ENCODE results near the gene TTC28.

TTC28 gene

DNA sequence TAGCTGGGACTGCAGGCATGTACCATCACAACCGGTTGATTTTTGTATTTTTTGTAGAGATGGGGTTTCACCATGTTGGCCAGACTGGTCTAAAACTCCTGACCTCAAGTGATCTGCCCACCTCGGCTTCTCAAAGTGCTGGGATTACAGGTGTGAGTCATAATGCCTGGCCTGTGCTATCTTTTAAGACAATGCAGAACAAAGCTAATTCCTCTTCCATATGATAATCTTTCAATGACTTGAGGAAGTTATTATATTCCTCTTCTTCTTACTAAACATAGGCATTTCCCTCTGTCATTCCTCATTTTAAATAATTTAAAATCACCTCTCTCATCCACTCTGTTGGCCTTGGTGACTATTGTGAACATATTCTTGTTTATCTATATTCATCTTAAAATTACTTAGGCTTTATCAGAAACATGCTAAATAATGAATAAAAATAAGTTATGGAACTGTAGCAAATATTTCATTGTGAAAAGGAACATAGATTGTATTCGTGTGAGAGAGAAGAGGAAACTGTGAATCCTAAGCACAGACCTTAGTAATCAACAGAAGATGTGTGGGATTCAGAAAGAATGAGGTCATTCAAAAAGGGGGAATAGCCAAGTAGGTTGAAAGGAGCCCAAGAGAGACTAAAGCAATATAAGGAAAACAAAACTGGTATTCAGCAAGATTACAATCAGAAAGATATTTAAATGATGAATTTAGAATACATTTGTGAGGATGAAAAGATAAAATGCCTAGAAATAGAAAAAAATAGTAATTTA is 269.4 kb downstream of the TTC28 start:
- H3K27me3 ChIP-seq (ENCODE audit: insufficient read depth, low read length, poor library complexity, severe bottlenecking) = no peaks in the 10 kb centered on the region
- H3K4me3 ChIP-seq (ENCODE audit: low read length, poor library complexity, severe bottlenecking) = no peak overlapping the region
- peaks cover 62% of the 10 kb centered on the region for H4K20me1 ChIP-seq (ENCODE audit: insufficient read depth, low read length, poor library complexity, severe bottlenecking)
- H3K36me3 ChIP-seq (ENCODE audit: insufficient read depth, low read length) = peaks cover 27% of the 10 kb centered on the region; the same call in 1 of the 2 replicates
- peaks cover 38% of the 10 kb centered on the region for H3K4me1 ChIP-seq (ENCODE audit: insufficient read depth, low read length, poor library complexity, severe bottlenecking)
- peaks cover 99% of the 10 kb centered on the region for H3K79me2 ChIP-seq (ENCODE audit: insufficient read depth, low read length)
- no peaks in the 10 kb centered on the region for H3K9me3 ChIP-seq (ENCODE audit: insufficient read depth, low read depth, low read length)
- no peaks in the 10 kb centered on the region for H3F3A ChIP-seq (ENCODE audit: low read depth)
- H3K9ac ChIP-seq (ENCODE audit: low read depth, low read length, poor library complexity, severe bottlenecking) = no peak overlapping the region
- TF ChIP-seq, protein P1, sequence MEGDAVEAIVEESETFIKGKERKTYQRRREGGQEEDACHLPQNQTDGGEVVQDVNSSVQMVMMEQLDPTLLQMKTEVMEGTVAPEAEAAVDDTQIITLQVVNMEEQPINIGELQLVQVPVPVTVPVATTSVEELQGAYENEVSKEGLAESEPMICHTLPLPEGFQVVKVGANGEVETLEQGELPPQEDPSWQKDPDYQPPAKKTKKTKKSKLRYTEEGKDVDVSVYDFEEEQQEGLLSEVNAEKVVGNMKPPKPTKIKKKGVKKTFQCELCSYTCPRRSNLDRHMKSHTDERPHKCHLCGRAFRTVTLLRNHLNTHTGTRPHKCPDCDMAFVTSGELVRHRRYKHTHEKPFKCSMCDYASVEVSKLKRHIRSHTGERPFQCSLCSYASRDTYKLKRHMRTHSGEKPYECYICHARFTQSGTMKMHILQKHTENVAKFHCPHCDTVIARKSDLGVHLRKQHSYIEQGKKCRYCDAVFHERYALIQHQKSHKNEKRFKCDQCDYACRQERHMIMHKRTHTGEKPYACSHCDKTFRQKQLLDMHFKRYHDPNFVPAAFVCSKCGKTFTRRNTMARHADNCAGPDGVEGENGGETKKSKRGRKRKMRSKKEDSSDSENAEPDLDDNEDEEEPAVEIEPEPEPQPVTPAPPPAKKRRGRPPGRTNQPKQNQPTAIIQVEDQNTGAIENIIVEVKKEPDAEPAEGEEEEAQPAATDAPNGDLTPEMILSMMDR (conservative IDR thresholded peaks at IDR 0.05; ENCODE audit: low read length) = no peak
- no peak for TF ChIP-seq EZH2phosphoT487 (IDR thresholded peaks at IDR 0.05; ENCODE audit: borderline replicate concordance)
- no peaks in the 10 kb centered on the region for H3K9me2 ChIP-seq (replicated peaks; ENCODE audit: low read depth, low read length)
- no peak overlapping the region for H2AFZ ChIP-seq (ENCODE audit: low read length)
- H3K4me2 ChIP-seq (ENCODE audit: low read depth, low read length, poor library complexity, severe bottlenecking) = no peak overlapping the region

DNA sequence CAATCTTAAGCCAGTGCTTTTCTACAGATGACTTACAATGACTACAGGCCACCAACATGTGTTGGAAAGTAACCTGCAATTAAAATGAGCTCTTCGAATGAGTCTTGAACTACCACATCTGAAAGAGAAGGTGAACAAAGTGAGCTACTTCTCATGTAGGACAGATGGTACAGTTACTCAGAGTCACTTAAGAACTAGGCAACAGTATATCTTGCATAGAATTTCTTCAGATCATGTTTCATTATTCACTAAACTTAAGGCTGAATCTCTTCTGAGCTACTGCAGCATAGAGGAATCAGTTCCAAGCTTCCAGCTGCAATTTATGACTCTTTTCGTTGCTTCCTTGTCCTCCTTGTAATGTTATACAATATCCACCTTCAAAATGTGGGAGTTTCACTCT is 270.9 kb downstream of the TTC28 start:
- H3K27me3 ChIP-seq (ENCODE audit: insufficient read depth, low read length, poor library complexity, severe bottlenecking) = no peaks in the 10 kb centered on the region
- H3F3A ChIP-seq (ENCODE audit: low read depth) = no peaks in the 10 kb centered on the region
- no peak overlapping the region for H3K4me2 ChIP-seq (ENCODE audit: low read depth, low read length, poor library complexity, severe bottlenecking)
- no peak overlapping the region for H2AFZ ChIP-seq (ENCODE audit: low read length)
- H3K9me2 ChIP-seq (replicated peaks; ENCODE audit: low read depth, low read length) = no peaks in the 10 kb centered on the region
- no peak overlapping the region for H3K4me3 ChIP-seq (ENCODE audit: low read length, poor library complexity, severe bottlenecking)
- H3K79me2 ChIP-seq (ENCODE audit: insufficient read depth, low read length) = peaks cover 96% of the 10 kb centered on the region
- no peaks in the 10 kb centered on the region for H3K9me3 ChIP-seq (ENCODE audit: insufficient read depth, low read depth, low read length)
- H4K20me1 ChIP-seq (ENCODE audit: insufficient read depth, low read length, poor library complexity, severe bottlenecking) = peaks cover 55% of the 10 kb centered on the region
- H3K9ac ChIP-seq (ENCODE audit: low read depth, low read length, poor library complexity, severe bottlenecking) = no peak overlapping the region
- H3K36me3 ChIP-seq (ENCODE audit: insufficient read depth, low read length) = peaks cover 27% of the 10 kb centered on the region; the same call in 1 of the 2 replicates
- H3K4me1 ChIP-seq (ENCODE audit: insufficient read depth, low read length, poor library complexity, severe bottlenecking) = peaks cover 26% of the 10 kb centered on the region
- TF ChIP-seq, protein P1 (conservative IDR thresholded peaks at IDR 0.05; ENCODE audit: low read length) = no peak
- TF ChIP-seq EZH2phosphoT487 (IDR thresholded peaks at IDR 0.05; ENCODE audit: borderline replicate concordance) = no peak

DNA sequence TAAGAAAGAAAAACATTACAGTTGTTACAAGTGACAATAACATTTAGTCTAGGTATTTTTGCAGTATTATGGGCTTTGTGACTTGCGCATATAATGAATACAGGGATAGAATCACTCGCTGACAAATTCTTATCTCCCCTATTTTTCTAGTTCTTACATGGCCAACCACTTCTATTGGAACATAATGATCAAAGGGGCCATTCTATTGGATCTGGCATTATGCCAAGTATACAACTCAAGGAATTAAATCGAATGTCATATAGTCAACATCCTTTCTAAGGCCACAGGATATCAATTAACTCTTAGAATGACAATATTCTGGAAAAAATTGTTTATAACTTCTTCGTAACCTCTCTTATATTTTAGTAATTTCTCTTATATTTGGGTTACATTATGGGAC is 272.0 kb downstream of the TTC28 start:
- no peak overlapping the region for H3K4me2 ChIP-seq (ENCODE audit: low read depth, low read length, poor library complexity, severe bottlenecking)
- H3K27me3 ChIP-seq (ENCODE audit: insufficient read depth, low read length, poor library complexity, severe bottlenecking) = no peaks in the 10 kb centered on the region
- no peak overlapping the region for H2AFZ ChIP-seq (ENCODE audit: low read length)
- no peaks in the 10 kb centered on the region for H3K9me2 ChIP-seq (replicated peaks; ENCODE audit: low read depth, low read length)
- peaks cover 96% of the 10 kb centered on the region for H3K79me2 ChIP-seq (ENCODE audit: insufficient read depth, low read length)
- TF ChIP-seq, protein P1 (conservative IDR thresholded peaks at IDR 0.05; ENCODE audit: low read length) = no peak
- TF ChIP-seq EZH2phosphoT487 (IDR thresholded peaks at IDR 0.05; ENCODE audit: borderline replicate concordance) = no peak
- peaks cover 54% of the 10 kb centered on the region for H4K20me1 ChIP-seq (ENCODE audit: insufficient read depth, low read length, poor library complexity, severe bottlenecking)
- no peaks in the 10 kb centered on the region for H3F3A ChIP-seq (ENCODE audit: low read depth)
- H3K4me3 ChIP-seq (ENCODE audit: low read length, poor library complexity, severe bottlenecking) = no peak overlapping the region
- no peaks in the 10 kb centered on the region for H3K9me3 ChIP-seq (ENCODE audit: insufficient read depth, low read depth, low read length)
- H3K9ac ChIP-seq (ENCODE audit: low read depth, low read length, poor library complexity, severe bottlenecking) = no peak overlapping the region
- H3K4me1 ChIP-seq (ENCODE audit: insufficient read depth, low read length, poor library complexity, severe bottlenecking) = peaks cover 20% of the 10 kb centered on the region
- H3K36me3 ChIP-seq (ENCODE audit: insufficient read depth, low read length) = peaks cover 27% of the 10 kb centered on the region; the same call in 1 of the 2 replicates

All from Loucy (cell line).